Fibroblast of mammary gland (primary cell): ENCODE data around the gene PPCDC.

ENCODE experiments used
- DNase-seq: peaks from one replicate; pipeline ENCODE4 v3.0.0-alpha.2; 2010; ENCODE audit warnings: low read depth
- H3K4me3 ChIP-seq: 2 replicates; pipeline ENCODE4 v1.5.1; 2011; ENCODE audit warnings: low read depth, mild to moderate bottlenecking, low read length, moderate library complexity; ENCODE audit not compliant: control insufficient read depth
- TF ChIP-seq, protein P1 (sequence below): conservative IDR thresholded peaks from 2 replicates; pipeline ENCODE4 v1.5.1; 2011; ENCODE audit warnings: low read depth, low read length, inconsistent platforms; ENCODE audit not compliant: control insufficient read depth, insufficient read depth

PPCDC gene, protein sequence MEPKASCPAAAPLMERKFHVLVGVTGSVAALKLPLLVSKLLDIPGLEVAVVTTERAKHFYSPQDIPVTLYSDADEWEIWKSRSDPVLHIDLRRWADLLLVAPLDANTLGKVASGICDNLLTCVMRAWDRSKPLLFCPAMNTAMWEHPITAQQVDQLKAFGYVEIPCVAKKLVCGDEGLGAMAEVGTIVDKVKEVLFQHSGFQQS

DNA sequence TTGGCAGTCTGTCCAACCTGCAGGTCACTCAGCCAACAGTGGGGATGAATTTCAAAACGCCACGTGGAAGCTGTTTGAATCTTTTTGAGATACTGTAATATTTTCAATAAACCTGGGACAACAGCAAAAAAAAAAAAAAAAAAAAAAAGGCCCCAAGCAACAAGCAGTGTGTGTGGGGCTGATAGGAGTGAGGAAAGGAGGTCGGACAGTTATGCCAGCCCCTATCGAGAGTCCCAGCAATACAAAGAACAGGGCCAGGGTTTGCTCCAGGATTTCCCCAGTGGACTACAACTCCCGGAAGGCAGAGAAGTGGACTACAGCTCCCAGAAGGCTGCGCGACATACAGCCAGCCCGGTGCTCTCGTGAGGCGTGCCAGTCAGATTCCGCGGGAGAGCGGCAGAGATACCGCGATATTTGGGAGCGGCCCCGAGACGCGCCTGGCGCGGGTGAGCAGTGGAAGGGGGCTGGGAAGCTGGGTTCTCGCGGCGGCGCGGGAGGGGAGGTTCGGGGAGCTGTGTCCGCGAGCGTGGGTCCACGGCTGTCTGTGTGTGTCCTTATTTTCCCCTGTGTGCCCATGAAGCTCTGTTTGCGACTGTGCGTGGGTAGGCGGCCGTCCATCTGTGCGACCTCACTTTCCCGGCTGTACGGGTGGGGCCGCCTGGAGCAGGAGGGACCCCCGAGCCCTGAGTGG lies at the start of gene PPCDC:
Gene PPCDC, plus strand, starts transcription at position 410 of the 691 bp plus-strand sequence. CDS start 4,729 bp downstream, outside the sequence.
- peak; percentile 94 for DNase-seq
- H3K4me3 ChIP-seq, result peak within 1 kb of the TSS; percentile 98
- TF ChIP-seq, protein P1, sequence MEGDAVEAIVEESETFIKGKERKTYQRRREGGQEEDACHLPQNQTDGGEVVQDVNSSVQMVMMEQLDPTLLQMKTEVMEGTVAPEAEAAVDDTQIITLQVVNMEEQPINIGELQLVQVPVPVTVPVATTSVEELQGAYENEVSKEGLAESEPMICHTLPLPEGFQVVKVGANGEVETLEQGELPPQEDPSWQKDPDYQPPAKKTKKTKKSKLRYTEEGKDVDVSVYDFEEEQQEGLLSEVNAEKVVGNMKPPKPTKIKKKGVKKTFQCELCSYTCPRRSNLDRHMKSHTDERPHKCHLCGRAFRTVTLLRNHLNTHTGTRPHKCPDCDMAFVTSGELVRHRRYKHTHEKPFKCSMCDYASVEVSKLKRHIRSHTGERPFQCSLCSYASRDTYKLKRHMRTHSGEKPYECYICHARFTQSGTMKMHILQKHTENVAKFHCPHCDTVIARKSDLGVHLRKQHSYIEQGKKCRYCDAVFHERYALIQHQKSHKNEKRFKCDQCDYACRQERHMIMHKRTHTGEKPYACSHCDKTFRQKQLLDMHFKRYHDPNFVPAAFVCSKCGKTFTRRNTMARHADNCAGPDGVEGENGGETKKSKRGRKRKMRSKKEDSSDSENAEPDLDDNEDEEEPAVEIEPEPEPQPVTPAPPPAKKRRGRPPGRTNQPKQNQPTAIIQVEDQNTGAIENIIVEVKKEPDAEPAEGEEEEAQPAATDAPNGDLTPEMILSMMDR, result no peak

- TF ChIP-seq, protein P1, result peak; percentile 3
- no peak overlapping the region for H3K4me3 ChIP-seq
- DNase-seq, result no peak
Measured at GRCh38 chr15:74976159-74976558, 47.2 kb upstream of the PPCDC start.

GRCh38 chr15:74977599-74977998 lies 45.8 kb upstream of the PPCDC start:
- TF ChIP-seq, protein P1, result no peak
- DNase-seq, result peak; percentile 40
- H3K4me3 ChIP-seq, result no peak overlapping the region

DNA sequence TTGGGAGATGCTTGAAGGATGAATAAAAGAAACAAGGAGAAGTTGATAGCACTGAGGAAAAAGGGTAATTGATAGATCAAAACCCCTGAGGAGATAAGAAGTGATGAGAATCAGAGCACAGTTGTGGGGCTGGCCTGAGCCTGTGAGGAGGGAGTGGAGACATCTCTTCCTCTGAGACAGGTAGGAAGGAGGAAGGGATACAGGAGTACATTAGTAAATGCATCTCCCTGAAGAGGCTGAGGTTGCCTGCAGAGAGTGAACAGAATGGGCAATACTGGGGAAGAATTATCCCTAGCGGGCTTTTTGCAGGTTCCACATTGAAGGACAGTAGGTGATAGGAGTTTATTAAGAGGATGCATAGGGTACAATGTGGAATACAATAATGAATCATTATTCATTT lies 45.3 kb upstream of the PPCDC start:
- TF ChIP-seq, protein P1, result no peak
- no peak for DNase-seq
- H3K4me3 ChIP-seq, result no peak overlapping the region

- TF ChIP-seq, protein P1, result no peak
- DNase-seq, result peak; percentile 36
- H3K4me3 ChIP-seq, result no peak overlapping the region
Measured at GRCh38 chr15:74978503-74978902, 44.9 kb upstream of the PPCDC start.

DNA sequence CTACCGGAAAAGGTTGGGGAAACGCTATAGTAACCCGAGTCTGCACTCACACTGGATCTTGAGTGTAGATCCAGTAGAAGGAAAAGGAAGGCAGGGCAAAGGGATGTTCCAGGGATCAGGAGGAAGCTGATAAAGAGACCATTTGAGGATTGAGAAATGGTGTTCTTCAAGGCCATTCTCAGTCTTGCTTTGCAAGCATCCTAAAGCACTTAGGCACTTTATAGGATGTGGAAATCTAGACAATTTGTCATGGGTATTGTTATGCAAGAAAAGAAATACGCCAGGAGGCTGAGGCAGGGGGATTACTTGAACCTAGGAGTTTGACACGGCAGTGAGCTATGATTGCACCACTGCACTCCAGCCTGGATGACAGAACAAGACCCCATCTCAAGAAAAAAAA lies 41.2 kb upstream of the PPCDC start:
- DNase-seq, result no peak
- TF ChIP-seq, protein P1, result no peak
- no peak overlapping the region for H3K4me3 ChIP-seq
